Activated gamma-delta T cell (primary cell): ENCODE measurements around the gene SLC25A41.

Source experiments
- DNase-seq: peaks from one replicate; lab custom pipeline; 2025; lab: John Stamatoyannopoulos, UW
- total RNA-seq, 2 donors: gene quantifications; one replicate each; lab custom pipeline; 2026; lab: John Stamatoyannopoulos, UW

The SLC25A41 gene
- total RNA-seq, result 0 to 0.31 reads per million in 2 donors

DNA sequence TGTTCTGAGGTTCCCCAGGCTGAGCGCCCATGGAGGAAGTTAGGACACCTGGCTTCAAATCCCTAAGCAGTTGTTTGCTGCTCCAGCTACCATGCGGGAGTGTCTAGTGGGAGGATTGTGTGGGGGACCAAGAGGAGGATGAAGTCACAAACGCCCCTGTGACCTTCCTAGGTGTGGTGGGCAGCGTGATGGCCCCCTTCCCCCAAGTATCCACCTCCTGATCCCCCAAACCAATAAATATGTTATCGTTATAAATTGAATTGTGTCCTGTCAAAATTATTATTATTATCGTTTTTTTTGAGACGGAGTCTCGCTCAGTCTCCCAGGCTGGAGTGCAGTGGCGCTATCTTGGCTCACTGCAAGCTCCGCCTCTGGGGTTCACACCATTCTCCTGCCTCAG is at the start of gene SLC25A41:
TSS of gene SLC25A41 (minus strand) at position 101 of the 400 bp plus-strand sequence. CDS start at position 31, 70 bp downstream.
- no peak for DNase-seq

DNA sequence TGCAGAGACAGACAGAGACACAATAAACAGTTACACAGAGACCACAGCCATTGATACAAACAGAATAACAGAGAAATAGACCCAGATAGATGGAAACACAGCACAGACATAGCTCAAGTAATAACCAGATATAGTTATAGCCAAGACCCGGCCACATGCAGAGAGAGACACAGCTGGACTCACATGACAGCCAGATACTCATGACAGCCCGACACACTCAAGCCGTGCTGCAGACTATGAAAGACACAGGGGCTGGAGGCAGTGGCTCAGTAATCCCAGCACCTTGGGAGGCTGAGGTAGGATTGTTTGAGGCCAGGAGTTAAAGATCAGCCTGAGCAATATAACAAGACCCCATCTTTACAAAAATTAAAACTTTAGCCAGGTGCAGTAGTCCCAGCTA is 49.7 kb upstream of the SLC25A41 start:
- no peak for DNase-seq

DNA sequence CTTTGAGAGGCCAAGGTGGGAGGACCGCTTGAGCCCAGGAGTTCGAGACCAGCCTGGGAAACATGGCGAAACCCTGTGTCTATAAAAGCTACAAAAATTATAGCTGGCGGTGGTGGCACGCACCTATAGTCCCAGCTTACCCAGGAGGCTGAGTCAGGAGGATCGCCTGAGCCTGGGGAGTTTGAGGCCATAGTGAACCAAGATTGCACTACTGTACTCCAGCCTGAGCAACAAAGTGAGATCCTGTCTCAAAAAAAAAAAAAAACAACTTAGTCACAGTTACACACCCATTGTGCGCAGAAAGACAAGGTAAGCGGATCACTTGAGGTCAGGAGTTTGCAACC is 48.8 kb upstream of the SLC25A41 start:
- no peak for DNase-seq

DNA sequence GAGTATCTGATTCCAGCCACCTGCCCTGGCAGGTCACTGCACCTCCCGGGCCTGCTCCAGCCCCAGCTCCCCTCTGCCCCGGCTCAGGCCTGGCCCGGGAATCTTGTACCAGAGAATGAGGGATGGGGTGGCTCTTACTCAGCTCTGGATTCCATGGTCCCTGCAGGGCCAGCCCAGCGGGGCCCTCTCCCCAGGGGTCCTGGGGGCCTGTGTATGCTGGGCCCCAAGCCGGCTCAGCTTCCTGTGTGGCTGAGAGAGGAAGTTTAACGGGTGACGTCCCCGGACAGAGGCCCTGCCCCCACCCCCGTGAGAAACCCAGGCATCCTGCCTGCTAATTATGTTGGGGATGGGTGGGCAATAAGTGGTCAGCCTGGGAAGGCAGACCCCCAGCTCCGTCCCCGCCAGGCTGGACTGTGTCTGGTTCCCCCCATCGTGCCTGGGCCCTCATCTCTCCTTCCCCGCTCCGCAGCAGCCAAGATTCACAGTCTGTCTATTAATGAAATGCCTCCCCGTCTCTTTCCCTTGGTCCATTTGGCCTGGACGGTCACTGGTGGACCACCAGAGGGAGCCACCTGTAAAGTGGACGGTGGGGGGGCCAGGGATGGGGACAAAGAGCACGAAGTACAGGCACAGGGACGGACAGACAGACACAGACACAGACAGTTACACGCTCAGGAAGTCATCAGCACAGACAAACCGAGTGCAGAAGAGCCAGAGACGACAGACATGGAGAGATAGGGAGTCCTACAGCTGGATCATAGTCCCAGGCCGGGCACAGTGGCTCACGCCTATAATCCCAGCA is 48.2 kb upstream of the SLC25A41 start, which contains the start of gene DENND1C:
TSS of gene DENND1C (minus strand) at position 247 of the 802 bp plus-strand sequence. CDS start at position 155, 92 bp downstream.
- DNase-seq, result no peak

DNA sequence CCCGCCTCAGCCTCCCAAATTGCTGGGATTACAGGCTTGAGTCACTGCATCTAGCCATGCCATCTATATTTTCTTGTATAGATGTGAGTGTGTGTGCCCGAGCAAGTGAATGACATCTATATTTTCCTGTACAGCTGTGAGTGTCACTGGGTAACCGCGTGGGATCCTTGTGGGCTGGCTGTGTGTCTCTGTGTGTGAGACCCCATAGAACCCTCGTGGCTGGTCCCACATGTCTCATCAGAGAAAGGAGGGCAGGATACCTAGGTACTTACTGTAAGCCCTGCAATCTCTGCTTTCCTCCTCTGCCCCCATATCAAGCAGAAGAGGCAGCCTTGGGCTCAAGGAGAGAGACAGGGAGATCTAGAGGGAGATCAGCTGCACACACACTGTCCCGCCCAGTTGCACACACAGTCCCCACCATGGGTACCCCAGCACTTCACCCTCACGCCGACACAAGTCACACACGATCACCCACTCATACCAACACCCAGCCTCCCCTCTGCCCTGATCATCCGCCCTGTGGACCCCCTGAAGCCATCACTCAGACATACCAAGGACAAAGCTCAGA is 47.4 kb upstream of the SLC25A41 start:
- no peak for DNase-seq

DNA sequence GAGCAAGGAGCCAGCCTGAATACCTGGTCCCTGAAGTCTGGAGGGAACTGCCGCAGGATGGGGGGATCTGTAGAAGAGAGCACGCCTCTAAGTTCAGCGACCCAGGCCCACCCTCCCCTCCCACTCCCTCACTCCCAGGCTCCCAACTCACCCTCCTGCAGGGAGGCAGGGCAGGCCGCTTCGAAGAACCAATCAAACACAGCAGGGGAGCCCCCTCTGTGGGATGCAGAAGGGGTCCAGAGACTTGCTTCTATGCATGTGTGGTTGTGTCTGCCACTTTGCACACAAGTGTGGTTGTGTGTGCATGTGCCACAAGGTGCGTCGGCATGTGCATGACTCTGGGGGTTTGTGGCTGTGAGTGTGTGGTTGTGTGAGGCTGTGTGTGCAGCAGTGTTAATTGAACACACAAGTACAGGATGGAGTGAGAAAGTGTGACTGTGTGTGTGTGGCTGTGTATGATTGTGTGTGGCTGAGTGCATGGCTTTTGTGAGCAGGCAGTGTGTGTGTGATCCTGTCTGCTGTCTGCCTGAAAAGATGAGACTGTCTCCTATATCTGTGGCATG is 46.4 kb upstream of the SLC25A41 start:
- no peak for DNase-seq

DNA sequence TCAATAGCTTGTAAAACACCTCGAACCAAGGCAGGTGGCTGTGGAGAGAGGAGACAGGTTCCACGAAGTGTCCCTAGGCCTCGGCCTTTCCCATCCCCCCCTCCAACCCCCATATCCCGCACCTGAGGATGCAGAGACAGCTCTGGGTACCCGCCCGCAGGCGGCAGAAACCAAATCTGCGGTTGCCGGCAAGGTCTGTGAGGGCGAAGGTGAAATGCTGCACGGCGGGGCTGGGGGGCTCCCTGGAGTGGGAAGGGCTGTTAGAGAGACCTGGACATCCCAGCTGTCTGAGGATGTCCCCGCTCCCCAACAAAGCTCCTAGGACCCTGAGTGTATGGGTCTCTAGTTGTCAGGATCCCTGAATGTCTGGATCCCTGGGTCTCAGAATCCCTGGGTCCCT is 45.3 kb upstream of the SLC25A41 start:
- DNase-seq, result no peak

DNA sequence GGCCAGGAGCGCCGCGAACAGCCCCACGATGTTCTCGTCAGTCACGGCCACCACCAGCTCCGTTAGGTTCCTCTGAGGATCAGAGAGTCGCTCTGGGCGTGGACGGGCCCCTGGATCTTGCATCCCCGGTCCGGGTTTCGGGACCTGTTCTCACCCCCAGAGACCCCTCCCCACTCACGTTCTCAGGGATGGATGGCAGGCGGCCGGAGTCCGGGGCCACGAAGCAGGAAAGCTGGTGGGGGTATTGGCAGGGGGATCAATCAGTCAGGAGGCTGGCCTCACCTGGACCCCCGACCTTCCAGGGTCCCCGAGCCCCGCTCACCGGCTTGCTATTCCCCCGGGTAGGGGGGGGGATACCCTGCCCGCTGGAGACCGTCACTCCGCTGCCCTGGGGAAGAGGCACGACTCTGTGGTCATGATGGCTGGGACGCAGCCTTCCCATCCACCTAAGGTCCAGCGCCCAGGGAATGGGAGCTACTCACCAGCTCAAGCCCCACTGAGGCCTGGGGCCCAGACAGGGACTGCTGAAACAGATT is 43.4 kb upstream of the SLC25A41 start:
- no peak for DNase-seq

DNA sequence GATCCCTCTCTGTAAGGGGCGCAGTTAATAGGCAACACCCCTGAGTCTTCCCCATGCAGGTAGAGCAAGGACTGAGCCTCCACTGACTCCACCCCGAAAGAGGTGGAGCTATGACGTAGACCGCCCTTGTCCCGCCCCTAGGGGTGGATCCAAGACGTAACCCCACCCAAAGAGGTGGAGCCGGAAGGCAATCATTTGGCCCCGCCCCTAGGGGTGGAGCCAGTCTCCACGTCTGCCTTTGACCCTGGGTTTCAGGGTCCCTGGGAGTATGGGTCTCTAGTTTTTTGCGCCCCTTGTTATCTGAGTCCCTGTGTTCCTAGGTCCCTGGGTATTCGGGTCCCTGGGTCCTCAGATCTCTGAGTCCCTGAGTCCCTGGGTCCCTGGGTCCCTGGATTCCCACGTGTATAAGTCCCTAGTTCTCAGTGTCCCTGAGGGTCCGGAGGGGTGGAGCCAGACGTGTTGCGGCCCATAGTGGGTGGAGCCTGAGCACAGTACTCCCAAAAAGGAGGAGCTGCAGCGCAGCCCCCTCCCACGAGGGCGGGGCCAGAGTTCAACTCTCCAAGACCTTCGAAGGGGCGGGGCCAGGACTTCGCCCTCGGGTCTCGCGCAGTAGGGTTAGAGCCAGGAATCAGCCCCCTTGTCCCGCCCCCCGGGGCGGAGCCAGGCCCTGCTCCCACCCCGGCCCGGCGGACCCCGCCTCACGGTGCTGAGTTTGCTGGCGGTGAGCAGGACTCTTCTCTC is 42.8 kb upstream of the SLC25A41 start:
- DNase-seq, result no peak

DNA sequence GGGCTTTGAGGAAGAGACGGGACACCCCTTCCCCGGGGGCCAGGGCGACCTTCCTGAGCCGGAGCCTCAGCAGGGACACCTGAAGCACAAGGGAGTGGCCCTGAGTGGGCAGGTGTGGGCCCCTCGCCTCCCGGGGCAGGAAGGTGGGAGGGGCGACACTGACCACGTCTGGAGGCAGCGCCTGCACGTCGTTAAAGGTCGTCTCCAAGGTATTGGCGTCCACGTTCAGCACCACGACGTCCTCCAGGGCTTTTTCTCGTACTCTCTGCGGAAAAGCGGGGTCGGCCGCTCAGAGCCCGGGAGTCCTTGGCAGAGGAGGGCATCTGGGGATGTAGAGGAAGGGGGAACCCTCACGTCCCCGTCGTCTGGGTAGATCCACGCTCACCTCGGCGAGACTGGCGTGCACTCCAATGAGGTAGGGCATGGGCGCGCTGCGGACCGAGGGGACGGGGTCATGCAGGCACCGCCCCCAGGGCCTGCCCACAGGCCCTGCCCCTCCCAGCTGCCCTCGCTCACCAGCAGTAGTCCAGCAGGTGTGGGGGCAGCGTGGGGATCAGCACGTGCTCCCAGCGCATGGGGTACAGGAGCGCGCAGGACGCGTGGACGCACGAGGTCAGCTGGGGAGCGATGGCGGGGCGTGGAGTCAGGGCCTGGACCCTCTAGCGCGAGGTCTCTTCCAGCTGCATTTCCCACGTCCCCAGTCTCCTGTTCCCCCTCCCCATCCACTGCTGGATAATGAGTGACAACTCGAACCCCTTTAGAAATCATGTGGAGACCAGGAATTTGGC is 42.0 kb upstream of the SLC25A41 start:
- DNase-seq, result no peak

DNA sequence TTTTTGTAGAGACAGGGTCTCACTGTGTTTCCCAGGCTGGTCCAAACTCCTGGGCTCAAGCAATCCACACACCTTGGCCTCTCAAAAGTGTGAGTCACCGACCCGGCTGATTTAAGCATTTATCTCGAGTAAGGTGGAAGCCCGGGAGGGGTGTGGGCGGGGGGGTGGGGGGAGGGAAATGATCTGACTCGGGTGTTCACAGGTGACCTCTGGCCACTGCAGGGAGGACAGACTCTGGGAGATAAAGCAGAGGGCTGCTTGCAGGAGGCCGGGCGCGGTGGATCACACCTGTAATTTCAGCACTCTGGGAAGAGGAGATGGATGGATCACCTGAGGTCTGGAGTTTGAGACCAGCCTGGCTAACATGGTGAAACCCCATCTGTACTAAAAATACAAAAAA is 40.1 kb upstream of the SLC25A41 start:
- no peak for DNase-seq

DNA sequence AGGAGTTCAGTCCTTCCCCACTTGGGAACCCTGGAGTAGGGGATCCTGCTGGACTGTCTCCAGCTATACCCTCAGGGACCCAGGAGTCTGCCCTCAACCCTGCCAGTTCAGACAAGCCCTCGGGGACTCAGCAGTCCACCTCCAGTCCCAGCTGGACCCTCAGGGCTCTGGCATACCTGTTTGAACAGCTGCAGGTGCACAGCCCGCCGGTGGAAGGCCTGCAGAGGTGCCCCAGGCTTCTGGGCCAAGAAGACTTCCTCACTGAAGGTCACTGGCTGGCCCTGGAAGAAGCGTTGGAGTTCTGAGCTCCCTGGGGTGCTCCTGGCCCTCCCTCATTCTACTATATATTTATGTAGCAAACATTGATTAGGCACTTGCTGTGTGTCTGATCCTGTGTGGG is 39.1 kb upstream of the SLC25A41 start:
- no peak for DNase-seq

DNA sequence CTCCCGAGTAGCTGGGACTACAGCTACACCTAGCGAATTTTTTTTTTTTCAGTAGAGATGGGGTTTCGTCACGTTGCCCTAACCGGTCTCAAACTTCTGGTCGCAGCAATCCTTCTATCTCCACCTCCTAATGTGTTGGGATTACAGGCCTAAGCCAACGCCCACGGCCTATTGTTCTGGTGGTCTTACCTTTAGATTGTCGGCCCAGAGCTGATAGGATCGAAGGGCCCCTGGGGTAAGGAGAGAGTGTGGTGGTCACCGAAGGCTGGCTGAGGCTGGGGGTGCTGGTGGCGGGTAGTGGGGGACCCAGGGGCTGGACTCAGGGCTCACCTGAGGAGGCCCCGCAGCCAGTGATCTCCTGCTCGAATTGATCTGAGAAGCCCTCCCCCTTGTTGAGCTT is 37.5 kb upstream of the SLC25A41 start:
- no peak for DNase-seq

DNA sequence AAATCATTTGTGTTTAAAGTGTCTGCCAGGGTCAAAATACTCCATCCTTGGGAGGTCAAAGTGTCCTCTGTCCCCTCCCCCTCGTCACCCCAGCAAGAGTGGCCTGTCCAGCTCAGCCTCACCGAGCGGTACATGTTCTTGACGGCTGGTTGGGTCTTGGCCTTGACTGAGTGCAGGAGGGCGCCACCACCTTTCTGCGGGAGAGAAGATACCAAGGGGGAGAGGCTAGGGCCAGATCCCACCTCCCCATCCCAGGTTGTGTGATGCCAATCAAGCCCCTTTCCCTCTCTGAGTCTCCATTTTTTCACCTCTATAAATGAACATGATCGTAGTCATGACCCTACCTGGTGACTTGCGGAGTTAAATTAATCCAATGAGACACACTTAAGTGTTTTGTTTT is 36.6 kb upstream of the SLC25A41 start:
- DNase-seq, result no peak

DNA sequence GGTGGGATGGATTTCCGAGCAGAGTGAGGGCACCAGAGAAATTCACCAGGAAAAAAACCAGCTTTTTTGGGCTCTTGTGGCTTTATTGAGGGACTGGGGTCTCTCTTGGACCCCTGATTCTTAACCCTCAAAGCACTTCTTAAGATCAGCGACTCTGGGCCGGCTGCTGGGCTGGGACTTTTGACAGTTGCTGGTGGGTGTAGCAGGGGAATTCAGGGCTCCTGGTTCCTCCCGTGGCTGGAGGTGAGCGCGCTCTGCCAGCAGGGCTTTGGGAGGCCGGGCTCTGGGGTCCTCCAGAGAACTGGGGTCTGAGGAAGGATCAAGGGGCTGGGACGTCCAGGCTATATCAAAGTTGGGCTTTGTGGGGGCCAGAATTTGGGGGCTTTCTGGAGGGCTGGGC is 33.8 kb upstream of the SLC25A41 start:
- DNase-seq, result no peak

DNA sequence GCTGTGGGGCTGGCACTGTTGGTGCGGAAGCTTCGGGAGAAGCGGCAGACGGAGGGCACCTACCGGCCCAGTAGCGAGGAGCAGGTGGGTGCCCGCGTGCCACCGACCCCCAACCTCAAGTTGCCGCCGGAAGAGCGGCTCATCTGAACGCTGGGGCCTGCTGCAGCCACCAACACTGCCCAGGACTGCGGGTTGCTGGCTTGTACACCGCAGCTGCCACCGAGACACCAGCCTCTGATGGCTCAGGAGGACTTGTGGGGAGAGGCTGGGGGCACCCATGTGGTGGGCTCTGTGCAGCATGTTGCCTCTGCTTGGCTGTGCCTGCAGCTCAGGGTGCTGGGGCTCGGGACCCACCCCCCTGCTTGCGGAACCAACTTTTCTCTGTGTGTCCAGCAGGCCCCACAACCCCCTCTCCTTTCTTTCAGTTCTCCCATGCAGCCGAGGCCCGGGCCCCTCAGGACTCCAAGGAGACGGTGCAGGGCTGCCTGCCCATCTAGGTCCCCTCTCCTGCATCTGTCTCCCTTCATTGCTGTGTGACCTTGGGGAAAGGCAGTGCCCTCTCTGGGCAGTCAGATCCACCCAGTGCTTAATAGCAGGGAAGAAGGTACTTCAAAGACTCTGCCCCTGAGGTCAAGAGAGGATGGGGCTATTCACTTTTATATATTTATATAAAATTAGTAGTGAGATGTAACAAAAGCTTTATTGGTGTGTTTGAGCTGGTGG is 33.1 kb upstream of the SLC25A41 start:
- no peak for DNase-seq

DNA sequence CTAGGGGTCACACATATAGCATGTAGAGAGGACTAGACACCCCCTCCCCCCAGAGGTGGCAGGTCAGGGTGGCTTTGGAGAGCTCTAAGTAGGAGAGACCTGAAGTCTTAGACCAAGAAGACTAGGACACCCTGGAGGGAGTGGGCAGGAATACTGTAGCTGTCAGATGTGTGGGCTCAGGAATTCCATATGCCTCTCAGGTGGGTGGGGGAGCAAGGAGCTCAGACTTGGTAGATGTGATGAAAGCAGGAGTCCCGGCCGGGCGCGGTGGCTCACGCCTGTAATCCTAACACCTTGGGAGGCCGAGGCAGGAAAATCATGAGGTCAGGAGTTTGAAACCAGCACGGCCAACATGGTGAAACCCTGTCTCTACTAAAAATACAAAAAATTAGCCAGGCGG is 32.1 kb upstream of the SLC25A41 start:
- no peak for DNase-seq

DNA sequence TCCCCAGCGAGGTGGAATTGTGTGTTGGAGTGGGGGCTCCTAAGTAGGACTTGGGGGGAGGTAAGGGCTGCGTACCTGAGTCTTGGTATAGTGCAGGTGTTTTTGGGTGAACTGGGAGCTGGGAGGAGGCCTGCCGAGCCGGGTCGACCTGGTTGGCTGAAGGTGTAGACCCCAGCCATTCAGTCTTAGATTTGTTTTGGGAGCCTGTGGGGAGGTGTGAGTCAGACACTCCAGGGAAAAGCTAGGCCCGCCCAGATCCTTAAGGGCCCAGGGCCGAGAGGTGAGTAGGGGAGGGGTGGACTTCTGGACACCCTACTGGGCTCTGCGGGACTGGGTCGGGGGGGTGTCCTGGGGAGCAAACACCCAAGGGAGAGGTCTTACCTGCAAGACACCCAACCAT is 31.4 kb upstream of the SLC25A41 start:
- DNase-seq, result no peak

DNA sequence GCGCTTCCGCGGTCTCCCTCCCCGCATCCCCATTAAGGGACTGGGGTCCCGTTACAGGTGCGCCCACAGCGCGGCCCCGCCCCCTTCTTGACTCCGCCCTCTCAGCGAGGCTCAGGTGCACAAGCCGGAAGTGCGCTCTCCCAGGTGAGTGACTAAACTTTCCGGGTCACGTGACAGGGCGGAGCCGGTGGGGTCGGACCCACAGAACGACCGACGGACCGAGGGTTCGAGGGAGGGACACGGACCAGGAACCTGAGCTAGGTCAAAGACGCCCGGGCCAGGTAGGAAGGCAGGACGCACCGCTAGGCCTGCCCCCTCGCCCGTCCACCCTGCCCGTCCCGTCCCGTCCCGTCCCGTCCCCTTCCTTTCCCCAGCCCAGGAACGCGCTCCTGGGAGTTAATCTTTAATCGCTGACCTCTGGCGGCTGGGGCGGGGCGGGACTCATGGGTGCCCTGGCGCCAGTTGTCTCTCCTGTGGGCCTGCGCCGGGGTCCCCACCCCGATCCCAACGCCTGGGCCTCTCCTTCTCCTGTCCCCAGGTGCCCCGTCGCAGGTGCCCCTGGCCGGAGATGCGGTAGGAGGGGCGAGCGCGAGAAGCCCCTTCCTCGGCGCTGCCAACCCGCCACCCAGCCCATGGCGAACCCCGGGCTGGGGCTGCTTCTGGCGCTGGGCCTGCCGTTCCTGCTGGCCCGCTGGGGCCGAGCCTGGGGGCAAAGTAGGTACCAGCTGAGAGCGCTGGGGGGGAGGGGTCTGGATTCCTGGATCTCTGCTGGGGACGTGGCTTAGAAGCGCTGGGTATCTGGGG is 30.7 kb upstream of the SLC25A41 start, which contains the start of gene CRB3:
TSS of gene CRB3 (plus strand) at position 202 of the 804 bp plus-strand sequence. CDS start at position 633, 431 bp downstream.
- DNase-seq, result no peak
